Ishikawa (cell line): ENCODE results near the gene KCTD16.

Experiments
- EP300 ChIP-seq: IDR thresholded peaks from 2 replicates; pipeline ENCODE4 v1.6.1; 2012; ENCODE audit warnings: borderline replicate concordance
- REST ChIP-seq: IDR thresholded peaks from 2 replicates; pipeline ENCODE4 v1.6.1; 2012; ENCODE audit warnings: low read depth, mild to moderate bottlenecking
- TCF12 ChIP-seq: IDR thresholded peaks from 2 replicates; pipeline ENCODE4 v1.6.1; 2012; ENCODE audit warnings: low read depth

GRCh38 chr5:144227363-144227999 lies 56.8 kb downstream of the KCTD16 start:
- no peak for TF ChIP-seq EP300
- TF ChIP-seq REST, result no peak
- TF ChIP-seq TCF12, result no peak
